HepG2 (cell line): ENCODE results near the gene PRTN3. TPM values are rescaled to one million over a fixed set of nuclear protein-coding genes. Genes with fewer than 3 reads are reported as not detected.
A peak's percentile ranks its signal among the peaks of the same experiment; 100 is the strongest.

Experiments
- ARID2 ChIP-seq: sonication (generic); formaldehyde crosslinking; IDR thresholded peaks from 2 replicates; pipeline ENCODE4 v1.8.1; 2022; ENCODE audit warnings: mild to moderate bottlenecking, missing genetic modification reagents, borderline replicate concordance
- ATF2 ChIP-seq: sonication (generic); formaldehyde crosslinking; IDR thresholded peaks from 2 replicates; pipeline ENCODE4 v1.4.0; 2020; ENCODE audit warnings: missing genetic modification reagents
- ATF7 ChIP-seq, 2 experiments: fragments of 450-650 bp in 1 of 2; sonication (generic) in 1 of 2; formaldehyde crosslinking in 1 of 2; IDR thresholded peaks; 2 replicates each; pipeline versions ENCODE4 v1.4.0 to v1.6.1; 2016 to 2020; ENCODE audit warnings: antibody characterized with exemption in 1 of 2, mild to moderate bottlenecking in 1 of 2, missing genetic modification reagents in 1 of 2
- CBX1 ChIP-seq: IDR thresholded peaks from one replicate; pipeline ENCODE4 v1.6.1; 2016; ENCODE audit warnings: antibody characterized with exemption, low read depth
- ESRRA ChIP-seq: sonication (generic); formaldehyde crosslinking; IDR thresholded peaks from 2 replicates; pipeline ENCODE4 v1.5.1; 2020; ENCODE audit warnings: mild to moderate bottlenecking, low read depth, missing genetic modification reagents
- FOXP4 ChIP-seq: sonication (generic); formaldehyde crosslinking; IDR thresholded peaks from 2 replicates; pipeline ENCODE4 v1.4.0; 2020; ENCODE audit warnings: missing genetic modification reagents
- HES4 ChIP-seq: sonication (generic); formaldehyde crosslinking; IDR thresholded peaks from 2 replicates; pipeline ENCODE4 v1.9.0; 2021; ENCODE audit warnings: mild to moderate bottlenecking, missing genetic modification reagents, borderline replicate concordance
- SIN3A ChIP-seq: IDR thresholded peaks from 2 replicates; pipeline ENCODE4 v1.6.1; 2011; ENCODE audit warnings: low read depth, mild to moderate bottlenecking, control low read depth, low read length, borderline replicate concordance
- SRY ChIP-seq: sonication (generic); formaldehyde crosslinking; IDR thresholded peaks from 2 replicates; pipeline ENCODE4 v1.8.0; 2022; ENCODE audit warnings: mild to moderate bottlenecking, missing genetic modification reagents
- TP53 ChIP-seq: sonication (generic); formaldehyde crosslinking; conservative IDR thresholded peaks from 2 replicates; pipeline ENCODE4 v1.4.0; 2020; ENCODE audit warnings: missing genetic modification reagents
- TRAFD1 ChIP-seq: sonication (generic); formaldehyde crosslinking; IDR thresholded peaks from 2 replicates; pipeline ENCODE4 v1.5.1; 2020; ENCODE audit warnings: missing genetic modification reagents, mild to moderate bottlenecking, borderline replicate concordance
- ZBTB2 ChIP-seq: sonication (generic); formaldehyde crosslinking; IDR thresholded peaks from 2 replicates; pipeline ENCODE4 v1.8.0; 2022; ENCODE audit warnings: low read depth, missing genetic modification reagents
- ZKSCAN8 ChIP-seq: IDR thresholded peaks from 2 replicates; pipeline ENCODE4 v1.6.1; 2016; ENCODE audit warnings: borderline replicate concordance, missing genetic modification reagents, missing compliant biosample characterization
- ZMYM4 ChIP-seq: sonication (generic); formaldehyde crosslinking; IDR thresholded peaks from 2 replicates; pipeline ENCODE4 v1.8.1; 2023; ENCODE audit warnings: mild to moderate bottlenecking, missing genetic modification reagents
- ZNF124 ChIP-seq: sonication (generic); formaldehyde crosslinking; IDR thresholded peaks from 2 replicates; pipeline ENCODE4 v1.4.0; 2020; ENCODE audit warnings: missing genetic modification reagents
- ZNF143 ChIP-seq: sonication (generic); formaldehyde crosslinking; IDR thresholded peaks from 2 replicates; pipeline ENCODE4 v1.4.0; 2020; ENCODE audit warnings: missing genetic modification reagents
- ZNF530 ChIP-seq: sonication (generic); formaldehyde crosslinking; IDR thresholded peaks from 2 replicates; pipeline ENCODE4 v1.5.0; 2020; ENCODE audit warnings: low read depth, mild to moderate bottlenecking, missing genetic modification reagents
- polyA plus RNA-seq, 8 experiments: library from polyadenylated mRNA; depleted of rRNA in 3 of 8; stranded (reverse) in 7 of 8; unstranded in 1 of 8; fragments of >200 nt; fragmentation: Illumina TruSeq in 4 of 8; extraction: Trizol in 4 of 8; gene quantifications; 2 replicates each; pipeline versions ENCODE4 v1.2.1 to v1.2.3, GENCODE V29; 2011 to 2016; ENCODE audit warnings: low read depth in 4 of 8, missing spikeins in 1 of 8, mixed read lengths in 1 of 8; ENCODE audit not compliant: insufficient read depth in 1 of 8
- total RNA-seq, 5 experiments: library from RNA; depleted of rRNA; stranded (reverse); fragments of >200 nt; fragmentation: Illumina TruSeq; extraction: Trizol; gene quantifications; 2 replicates each; pipeline ENCODE4 v1.2.3, GENCODE V29; 2016; ENCODE audit warnings: low read depth in 1 of 5
- TF ChIP-seq, protein P1 (sequence below): fragments of 450-650 bp; IDR thresholded peaks from 2 replicates; pipeline ENCODE4 v1.6.1; 2017
- TF ChIP-seq, protein P2 (sequence below): sonication (generic); formaldehyde crosslinking; IDR thresholded peaks from 2 replicates; pipeline ENCODE4 v1.5.1; 2020; ENCODE audit warnings: missing genetic modification reagents, mild to moderate bottlenecking, borderline replicate concordance

PRTN3 gene
- total and polyA plus RNA-seq, 2 of the 13 experiments (the other 11 are each of a cell fraction or from before 2014, with no cell fraction given): not detected

GRCh38 chr19:799076-799881, 41.5 kb upstream of the PRTN3 start (continued):
- no peak for TF ChIP-seq TP53
- TF ChIP-seq, protein P1, sequence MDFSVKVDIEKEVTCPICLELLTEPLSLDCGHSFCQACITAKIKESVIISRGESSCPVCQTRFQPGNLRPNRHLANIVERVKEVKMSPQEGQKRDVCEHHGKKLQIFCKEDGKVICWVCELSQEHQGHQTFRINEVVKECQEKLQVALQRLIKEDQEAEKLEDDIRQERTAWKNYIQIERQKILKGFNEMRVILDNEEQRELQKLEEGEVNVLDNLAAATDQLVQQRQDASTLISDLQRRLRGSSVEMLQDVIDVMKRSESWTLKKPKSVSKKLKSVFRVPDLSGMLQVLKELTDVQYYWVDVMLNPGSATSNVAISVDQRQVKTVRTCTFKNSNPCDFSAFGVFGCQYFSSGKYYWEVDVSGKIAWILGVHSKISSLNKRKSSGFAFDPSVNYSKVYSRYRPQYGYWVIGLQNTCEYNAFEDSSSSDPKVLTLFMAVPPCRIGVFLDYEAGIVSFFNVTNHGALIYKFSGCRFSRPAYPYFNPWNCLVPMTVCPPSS: no peak
- TF ChIP-seq, protein P2, sequence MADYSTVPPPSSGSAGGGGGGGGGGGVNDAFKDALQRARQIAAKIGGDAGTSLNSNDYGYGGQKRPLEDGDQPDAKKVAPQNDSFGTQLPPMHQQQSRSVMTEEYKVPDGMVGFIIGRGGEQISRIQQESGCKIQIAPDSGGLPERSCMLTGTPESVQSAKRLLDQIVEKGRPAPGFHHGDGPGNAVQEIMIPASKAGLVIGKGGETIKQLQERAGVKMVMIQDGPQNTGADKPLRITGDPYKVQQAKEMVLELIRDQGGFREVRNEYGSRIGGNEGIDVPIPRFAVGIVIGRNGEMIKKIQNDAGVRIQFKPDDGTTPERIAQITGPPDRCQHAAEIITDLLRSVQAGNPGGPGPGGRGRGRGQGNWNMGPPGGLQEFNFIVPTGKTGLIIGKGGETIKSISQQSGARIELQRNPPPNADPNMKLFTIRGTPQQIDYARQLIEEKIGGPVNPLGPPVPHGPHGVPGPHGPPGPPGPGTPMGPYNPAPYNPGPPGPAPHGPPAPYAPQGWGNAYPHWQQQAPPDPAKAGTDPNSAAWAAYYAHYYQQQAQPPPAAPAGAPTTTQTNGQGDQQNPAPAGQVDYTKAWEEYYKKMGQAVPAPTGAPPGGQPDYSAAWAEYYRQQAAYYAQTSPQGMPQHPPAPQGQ (CRISPR knock-in tag): no peak
- TF ChIP-seq ESRRA: no peak; the same call in 1 of the 2 replicates
- no peak for TF ChIP-seq ATF2 (CRISPR knock-in tag)
- no peak for TF ChIP-seq SRY
- TF ChIP-seq ZNF143 (CRISPR knock-in tag): no peak
- TF ChIP-seq ZNF124: no peak
- no peak for TF ChIP-seq CBX1
- no peak for TF ChIP-seq ZMYM4
- TF ChIP-seq ZBTB2 (CRISPR knock-in tag): no peak
- peak; percentile 21; the same call in 1 of the 2 replicates for TF ChIP-seq SIN3A
- no peak for TF ChIP-seq ARID2 (CRISPR knock-in tag)
- TF ChIP-seq HES4: no peak
- no peak for TF ChIP-seq TRAFD1 (CRISPR knock-in tag)
- TF ChIP-seq FOXP4 (CRISPR knock-in tag): 0 out of 2 replicates have a peak, but pooled peaks have one; percentile 14
- no peak for TF ChIP-seq ZKSCAN8 (CRISPR knock-in tag)
- no peak for TF ChIP-seq ZNF530 (CRISPR knock-in tag)
- no peak for TF ChIP-seq ATF7 (IDR thresholded peaks at IDR 0.05)
- TF ChIP-seq ATF7 (CRISPR knock-in tag; IDR thresholded peaks at IDR 0.05): no peak
